ENCODE results near the gene HBEGF.

The HBEGF gene

GRCh38 chr5:140294753-140295152 lies 51.6 kb downstream of the HBEGF start:
- Histone ChIP-seq H3K9ac (ENCODE audit: low read depth, low read length) (no peak overlapping the region), H3K27me3 (ENCODE audit: control insufficient read depth, insufficient read depth, low read length) (no peaks in the 10 kb centered on the region), H3K4me1 (ENCODE audit: control insufficient read depth, insufficient read depth, low read length) (peaks cover 5% of the 10 kb centered on the region), H3K36me3 (ENCODE audit: control insufficient read depth, insufficient read depth, low read length) (no peaks in the 10 kb centered on the region), H3K9me3 (ENCODE audit: control insufficient read depth, insufficient read depth, low read length) (no peaks in the 10 kb centered on the region), H3K4me3 (ENCODE audit: low read depth, low read length) (no peak overlapping the region)

DNA sequence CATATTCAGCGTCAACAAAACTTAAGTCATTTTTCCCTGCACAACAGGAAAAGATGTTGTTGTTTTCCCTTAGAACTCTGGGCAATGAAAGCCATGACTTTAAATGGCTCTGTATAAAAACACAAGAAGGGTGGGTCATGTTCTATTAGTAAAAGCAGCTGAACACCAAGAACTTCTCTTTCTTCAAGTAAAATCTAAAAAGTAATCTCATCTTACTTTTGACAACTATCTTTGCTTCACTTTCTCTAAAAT lies 52.6 kb downstream of the HBEGF start:
- H3K9me3 ChIP-seq (ENCODE audit: control insufficient read depth, insufficient read depth, low read length): no peaks in the 10 kb centered on the region
- peaks cover 5% of the 10 kb centered on the region for H3K4me1 ChIP-seq (ENCODE audit: control insufficient read depth, insufficient read depth, low read length)
- H3K9ac ChIP-seq (ENCODE audit: low read depth, low read length): no peak overlapping the region
- H3K27me3 ChIP-seq (ENCODE audit: control insufficient read depth, insufficient read depth, low read length): no peaks in the 10 kb centered on the region
- no peak overlapping the region for H3K4me3 ChIP-seq (ENCODE audit: low read depth, low read length)
- H3K36me3 ChIP-seq (ENCODE audit: control insufficient read depth, insufficient read depth, low read length): no peaks in the 10 kb centered on the region

DNA sequence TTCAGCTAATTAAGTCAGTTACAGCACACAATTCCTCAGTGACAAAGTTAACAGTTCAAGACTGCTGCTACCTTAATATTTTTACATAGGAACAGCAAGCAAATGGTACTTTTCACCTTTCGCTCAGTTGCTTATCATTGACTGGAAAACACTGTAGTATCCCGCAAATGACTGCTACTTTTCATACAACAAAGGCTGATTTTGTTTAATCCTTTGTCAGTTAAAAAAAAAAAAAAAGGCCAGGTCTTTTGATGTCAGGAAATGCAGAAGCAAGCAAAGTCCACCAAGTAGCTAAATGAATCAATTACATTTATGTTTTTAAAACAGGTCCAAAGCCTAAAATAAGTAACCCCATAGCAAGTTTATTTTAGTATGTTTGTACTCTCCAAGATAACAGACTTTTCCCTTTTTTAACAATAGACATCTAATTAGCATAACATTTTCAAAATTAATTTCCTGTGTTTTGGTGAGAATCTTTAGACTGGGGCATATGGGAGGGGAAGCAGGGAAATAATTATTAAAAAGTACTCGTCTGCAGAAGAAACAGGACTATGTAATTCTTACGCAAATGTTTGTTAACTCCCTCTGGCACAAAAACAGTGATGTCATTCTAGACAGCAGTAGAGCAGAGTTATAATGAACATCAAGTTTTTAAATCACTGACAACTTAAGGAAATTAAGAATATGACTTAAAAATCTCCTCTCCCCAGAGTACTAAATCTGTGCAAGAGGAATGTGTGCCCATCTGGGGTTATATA lies 53.1 kb downstream of the HBEGF start:
- Histone ChIP-seq H3K27me3 (ENCODE audit: control insufficient read depth, insufficient read depth, low read length) (no peaks in the 10 kb centered on the region), H3K4me3 (ENCODE audit: low read depth, low read length) (no peak overlapping the region), H3K4me1 (ENCODE audit: control insufficient read depth, insufficient read depth, low read length) (peaks cover 5% of the 10 kb centered on the region), H3K36me3 (ENCODE audit: control insufficient read depth, insufficient read depth, low read length) (no peaks in the 10 kb centered on the region), H3K9me3 (ENCODE audit: control insufficient read depth, insufficient read depth, low read length) (no peaks in the 10 kb centered on the region), H3K9ac (ENCODE audit: low read depth, low read length) (no peak overlapping the region)

- H3K27me3 ChIP-seq (ENCODE audit: control insufficient read depth, insufficient read depth, low read length): no peaks in the 10 kb centered on the region
- peaks cover 5% of the 10 kb centered on the region for H3K4me1 ChIP-seq (ENCODE audit: control insufficient read depth, insufficient read depth, low read length)
- H3K4me3 ChIP-seq (ENCODE audit: low read depth, low read length): no peak overlapping the region
- no peak overlapping the region for H3K9ac ChIP-seq (ENCODE audit: low read depth, low read length)
- H3K9me3 ChIP-seq (ENCODE audit: control insufficient read depth, insufficient read depth, low read length): no peaks in the 10 kb centered on the region
- no peaks in the 10 kb centered on the region for H3K36me3 ChIP-seq (ENCODE audit: control insufficient read depth, insufficient read depth, low read length)
Observed at GRCh38 chr5:140292212-140293036, 54.0 kb downstream of the HBEGF start.

DNA sequence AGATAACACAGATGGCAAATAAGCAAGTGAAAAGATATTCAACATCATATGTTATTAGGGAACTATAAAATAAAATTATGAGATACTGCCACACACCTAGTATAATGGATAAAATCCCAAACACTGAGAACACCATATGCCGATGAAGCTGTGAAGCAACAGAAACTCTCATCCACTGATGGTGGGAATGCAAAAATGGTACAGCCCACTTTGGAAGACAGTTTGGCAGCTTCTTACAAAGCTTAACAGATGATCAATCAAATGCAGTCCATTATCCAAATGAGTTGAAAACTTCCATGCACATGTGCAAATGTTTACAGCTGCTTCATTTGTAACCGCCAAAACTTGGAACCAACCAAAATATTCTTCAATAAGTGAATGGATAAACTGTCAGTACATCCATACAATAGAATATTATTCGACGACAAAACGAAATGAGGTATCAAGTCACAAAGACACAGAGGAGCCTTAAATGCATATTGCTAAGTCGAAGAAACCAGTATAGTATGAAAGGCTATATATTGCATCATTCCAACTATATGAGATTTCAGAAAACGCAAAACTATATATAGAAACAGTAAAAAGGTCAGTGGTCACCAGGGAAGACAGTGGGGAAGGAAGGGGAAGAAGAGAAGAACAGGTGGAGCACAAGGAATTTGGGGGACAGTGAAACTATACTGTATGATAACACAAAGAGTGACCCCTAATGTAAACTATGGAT lies 58.4 kb downstream of the HBEGF start:
- H3K4me3 ChIP-seq (ENCODE audit: low read depth, low read length): no peak overlapping the region
- no peak overlapping the region for H3K9ac ChIP-seq (ENCODE audit: low read depth, low read length)
- H3K4me1 ChIP-seq (ENCODE audit: control insufficient read depth, insufficient read depth, low read length): no peaks in the 10 kb centered on the region

GRCh38 chr5:140286424-140286823 lies 60.0 kb downstream of the HBEGF start:
- Histone ChIP-seq H3K27me3 (ENCODE audit: control insufficient read depth, insufficient read depth, low read length) (no peaks in the 10 kb centered on the region), H3K4me1 (ENCODE audit: control insufficient read depth, insufficient read depth, low read length) (no peaks in the 10 kb centered on the region), H3K9me3 (ENCODE audit: control insufficient read depth, insufficient read depth, low read length) (no peaks in the 10 kb centered on the region), H3K36me3 (ENCODE audit: control insufficient read depth, insufficient read depth, low read length) (no peaks in the 10 kb centered on the region), H3K4me3 (ENCODE audit: low read depth, low read length) (no peak overlapping the region), H3K9ac (ENCODE audit: low read depth, low read length) (no peak overlapping the region)

More for the DNA sequence above, 58.4 kb downstream of the HBEGF start:
- no peaks in the 10 kb centered on the region for H3K27me3 ChIP-seq (ENCODE audit: control insufficient read depth, insufficient read depth, low read length)
- H3K9me3 ChIP-seq (ENCODE audit: control insufficient read depth, insufficient read depth, low read length): no peaks in the 10 kb centered on the region
- H3K36me3 ChIP-seq (ENCODE audit: control insufficient read depth, insufficient read depth, low read length): no peaks in the 10 kb centered on the region

DNA sequence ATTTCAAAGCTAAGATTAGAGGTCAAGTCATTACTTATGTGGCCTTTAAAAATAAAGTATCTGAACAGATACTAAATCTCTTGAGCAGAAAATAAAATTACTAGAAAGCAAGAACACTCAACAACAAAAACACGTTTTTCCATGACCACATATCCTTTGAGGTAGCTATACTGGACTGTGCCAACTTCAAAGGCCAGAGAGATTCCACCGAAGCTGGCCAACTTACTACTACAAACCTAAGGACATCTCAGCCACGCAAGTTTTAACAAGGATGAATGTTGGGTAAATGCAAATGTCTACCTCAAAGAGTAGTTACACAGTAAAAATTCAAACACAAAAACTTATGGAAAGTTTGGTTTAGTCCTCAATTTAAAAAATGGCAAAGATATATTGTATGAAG lies 62.4 kb downstream of the HBEGF start:
- H3K9me3 ChIP-seq (ENCODE audit: control insufficient read depth, insufficient read depth, low read length): no peaks in the 10 kb centered on the region
- no peak overlapping the region for H3K9ac ChIP-seq (ENCODE audit: low read depth, low read length)
- H3K36me3 ChIP-seq (ENCODE audit: control insufficient read depth, insufficient read depth, low read length): no peaks in the 10 kb centered on the region
- H3K4me3 ChIP-seq (ENCODE audit: low read depth, low read length): no peak overlapping the region
- no peaks in the 10 kb centered on the region for H3K4me1 ChIP-seq (ENCODE audit: control insufficient read depth, insufficient read depth, low read length)
- no peaks in the 10 kb centered on the region for H3K27me3 ChIP-seq (ENCODE audit: control insufficient read depth, insufficient read depth, low read length)

All from iPS-15b (cell line).